ENCODE data around the gene ACSF3. TPM values are rescaled to one million over a fixed set of nuclear protein-coding genes. Genes with fewer than 3 reads are reported as not detected.

Gene ACSF3
- total and polyA plus RNA-seq, 4 experiments from 2014 or later: 30.4 to 71.2 (median 50.0) TPM

- peak in 1 of 5 donors; percentile 8 for DNase-seq
- peaks cover 0 to 7% (median 2%) of the 10 kb centered on the region in 4 donors for H3K4me1 Mint-ChIP-seq
- Histone ChIP-seq H3K4me1 (ENCODE audit: insufficient read depth, low read length) (no peaks in the 10 kb centered on the region), H3K27me3 (ENCODE audit: insufficient read depth, low read length) (no peaks in the 10 kb centered on the region), H3K36me3 (ENCODE audit: insufficient read depth, low read length) (no peaks in the 10 kb centered on the region), H3K4me3 (ENCODE audit: low read length in 2 of 2) (no peak overlapping the region), H3K9me3 (ENCODE audit: control insufficient read depth in 1 of 2, low read length in 2 of 2) (no peaks in the 10 kb centered on the region), H3K27ac (ENCODE audit: low read depth, low read length) (no peak overlapping the region)
- ChIA-PET POLR2A (ENCODE audit: partially characterized antibody) (no interaction called here), CTCF (ENCODE audit: partially characterized antibody) (no interaction called here)
- intact Hi-C loops (cut with micrococcal nuclease): no loop called here
- no peaks in the 10 kb centered on the region for H3K36me3 Mint-ChIP-seq
- H3K4me3 Mint-ChIP-seq: peak overlapping the region in 3 of 8 donors; percentile 28 to 71 (median 58)
- peaks cover 0 to 1% (median 0%) of the 10 kb centered on the region in 8 donors for H3K9me3 Mint-ChIP-seq
- H3K27me3 Mint-ChIP-seq: peaks cover 3 to 5% of the 10 kb centered on the region in 2 donors
- H3K27ac Mint-ChIP-seq: peak overlapping the region in 5 of 7 donors; percentile 15 to 77 (median 64)
Observed at GRCh38 chr16:89084814-89085612, 8.6 kb upstream of the ACSF3 start.

GRCh38 chr16:89085755-89086154, 7.9 kb upstream of the ACSF3 start:
- POLR2A ChIA-PET (ENCODE audit: partially characterized antibody): no interaction called here
- Histone ChIP-seq H3K4me3 (ENCODE audit: low read length in 2 of 2) (no peak overlapping the region), H3K36me3 (ENCODE audit: insufficient read depth, low read length) (no peaks in the 10 kb centered on the region), H3K4me1 (ENCODE audit: insufficient read depth, low read length) (no peaks in the 10 kb centered on the region), H3K27me3 (ENCODE audit: insufficient read depth, low read length) (no peaks in the 10 kb centered on the region), H3K9me3 (ENCODE audit: control insufficient read depth in 1 of 2, low read length in 2 of 2) (no peaks in the 10 kb centered on the region), H3K27ac (ENCODE audit: low read depth, low read length) (no peak overlapping the region)
- CTCF ChIA-PET (ENCODE audit: partially characterized antibody): no interaction called here
- H3K4me1 Mint-ChIP-seq: peaks cover 0 to 7% (median 2%) of the 10 kb centered on the region in 4 donors
- no peak overlapping the region for H3K27ac Mint-ChIP-seq
- H3K27me3 Mint-ChIP-seq: peaks cover 5 to 8% of the 10 kb centered on the region in 2 donors
- peak in 1 of 5 donors; percentile 24 for DNase-seq
- H3K4me3 Mint-ChIP-seq: no peak overlapping the region
- peaks cover 0 to 1% (median 0%) of the 10 kb centered on the region in 8 donors for H3K9me3 Mint-ChIP-seq
- H3K36me3 Mint-ChIP-seq: no peaks in the 10 kb centered on the region
- intact Hi-C loops (cut with micrococcal nuclease): no loop called here

GRCh38 chr16:89087922-89088497, 5.6 kb upstream of the ACSF3 start:
- Mint-ChIP-seq H3K9me3 (peaks cover 0 to 1% (median 0%) of the 10 kb centered on the region in 8 donors), H3K4me1 (peaks cover under 1 to 15% (median 6%) of the 10 kb centered on the region in 4 donors), H3K36me3 (no peaks in the 10 kb centered on the region), H3K4me3 (no peak overlapping the region), H3K27ac (no peak overlapping the region), H3K27me3 (peaks cover 10% of the 10 kb centered on the region in 2 donors)
- CTCF ChIA-PET (ENCODE audit: partially characterized antibody): no interaction called here
- POLR2A ChIA-PET (ENCODE audit: partially characterized antibody): no interaction called here
- H3K9me3 ChIP-seq (ENCODE audit: control insufficient read depth in 1 of 2, low read length in 2 of 2): no peaks in the 10 kb centered on the region
- no peak for DNase-seq
- no peak overlapping the region for H3K4me3 ChIP-seq (ENCODE audit: low read length in 2 of 2)
- no peaks in the 10 kb centered on the region for H3K27me3 ChIP-seq (ENCODE audit: insufficient read depth, low read length)
- peaks cover 2% of the 10 kb centered on the region for H3K4me1 ChIP-seq (ENCODE audit: insufficient read depth, low read length)
- H3K36me3 ChIP-seq (ENCODE audit: insufficient read depth, low read length): no peaks in the 10 kb centered on the region
- intact Hi-C loops (cut with micrococcal nuclease): no loop called here
- no peak overlapping the region for H3K27ac ChIP-seq (ENCODE audit: low read depth, low read length)

- Histone ChIP-seq H3K36me3 (ENCODE audit: insufficient read depth, low read length) (no peaks in the 10 kb centered on the region), H3K4me1 (ENCODE audit: insufficient read depth, low read length) (peaks cover 5% of the 10 kb centered on the region), H3K9me3 (ENCODE audit: control insufficient read depth in 1 of 2, low read length in 2 of 2) (no peaks in the 10 kb centered on the region), H3K4me3 (ENCODE audit: low read length in 2 of 2) (no peak overlapping the region), H3K27me3 (ENCODE audit: insufficient read depth, low read length) (no peaks in the 10 kb centered on the region), H3K27ac (ENCODE audit: low read depth, low read length) (no peak overlapping the region)
- CTCF ChIA-PET (ENCODE audit: partially characterized antibody): interaction anchor here (1.2 kb wide), 1 partner anchor 78 kb away, joined by 4 read pairs; no protein-coding TSS in a partner anchor
- Mint-ChIP-seq H3K36me3 (peaks cover 0 to under 1% of the 10 kb centered on the region in 2 donors), H3K27me3 (peaks cover 10% of the 10 kb centered on the region in 2 donors), H3K4me3 (no peak overlapping the region), H3K9me3 (peaks cover 0 to 1% (median 0%) of the 10 kb centered on the region in 8 donors), H3K4me1 (peaks cover 2 to 19% (median 7%) of the 10 kb centered on the region in 4 donors), H3K27ac (no peak overlapping the region)
- POLR2A ChIA-PET (ENCODE audit: partially characterized antibody): interaction anchor here (1.1 kb wide), 1 partner anchor 9 kb away, joined by 3 read pairs; no protein-coding TSS in a partner anchor
- intact Hi-C loops (cut with micrococcal nuclease): no loop called here
- peak in 1 of 5 donors; percentile 22 for DNase-seq
Observed at GRCh38 chr16:89089120-89089519, 4.5 kb upstream of the ACSF3 start.

GRCh38 chr16:89090182-89090630, 3.4 kb upstream of the ACSF3 start:
- POLR2A ChIA-PET (ENCODE audit: partially characterized antibody): interaction anchor here (1.1 kb wide), 1 partner anchor 8 kb away, joined by 3 read pairs; no protein-coding TSS in a partner anchor
- Histone ChIP-seq H3K4me3 (ENCODE audit: low read length in 2 of 2) (no peak overlapping the region), H3K36me3 (ENCODE audit: insufficient read depth, low read length) (no peaks in the 10 kb centered on the region), H3K4me1 (ENCODE audit: insufficient read depth, low read length) (peaks cover 16% of the 10 kb centered on the region), H3K27ac (ENCODE audit: low read depth, low read length) (no peak overlapping the region), H3K27me3 (ENCODE audit: insufficient read depth, low read length) (no peaks in the 10 kb centered on the region), H3K9me3 (ENCODE audit: control insufficient read depth in 1 of 2, low read length in 2 of 2) (no peaks in the 10 kb centered on the region)
- DNase-seq: peak in 1 of 5 donors; percentile 7
- Mint-ChIP-seq H3K36me3 (peaks cover 3% of the 10 kb centered on the region in 2 donors), H3K4me3 (no peak overlapping the region), H3K27me3 (peaks cover 10% of the 10 kb centered on the region in 2 donors), H3K27ac (no peak overlapping the region), H3K9me3 (no peaks in the 10 kb centered on the region), H3K4me1 (peaks cover 11 to 23% (median 14%) of the 10 kb centered on the region in 4 donors)
- CTCF ChIA-PET (ENCODE audit: partially characterized antibody): interaction anchor here (1.2 kb wide), 1 partner anchor 77 kb away, joined by 4 read pairs; no protein-coding TSS in a partner anchor
- intact Hi-C loops (cut with micrococcal nuclease): no loop called here

- no peak for DNase-seq
- Histone ChIP-seq H3K27me3 (ENCODE audit: insufficient read depth, low read length) (no peaks in the 10 kb centered on the region), H3K4me3 (ENCODE audit: low read length in 2 of 2) (no peak overlapping the region), H3K36me3 (ENCODE audit: insufficient read depth, low read length) (no peaks in the 10 kb centered on the region), H3K27ac (ENCODE audit: low read depth, low read length) (no peak overlapping the region), H3K4me1 (ENCODE audit: insufficient read depth, low read length) (peaks cover 20% of the 10 kb centered on the region), H3K9me3 (ENCODE audit: control insufficient read depth in 1 of 2, low read length in 2 of 2) (no peaks in the 10 kb centered on the region)
- CTCF ChIA-PET (ENCODE audit: partially characterized antibody): no interaction called here
- peaks cover 10% of the 10 kb centered on the region in 2 donors for H3K27me3 Mint-ChIP-seq
- H3K36me3 Mint-ChIP-seq: peaks cover 3% of the 10 kb centered on the region in 2 donors
- H3K4me3 Mint-ChIP-seq: peak overlapping the region in 4 of 8 donors; percentile 15 to 58 (median 32)
- POLR2A ChIA-PET (ENCODE audit: partially characterized antibody): no interaction called here
- peak overlapping the region in 1 of 7 donors; percentile 14 for H3K27ac Mint-ChIP-seq
- intact Hi-C loops (cut with micrococcal nuclease): no loop called here
- no peaks in the 10 kb centered on the region for H3K9me3 Mint-ChIP-seq
- peaks cover 14 to 29% (median 20%) of the 10 kb centered on the region in 4 donors for H3K4me1 Mint-ChIP-seq
Observed at GRCh38 chr16:89090669-89091426, 2.8 kb upstream of the ACSF3 start.

Data from CD4-positive, alpha-beta memory T cell (primary cell).